Lung (tissue), 12 donors: ENCODE results near the gene DSG4. TPM values are rescaled to one million over a fixed set of nuclear protein-coding genes. Genes with fewer than 3 reads are reported as not detected.

ENCODE experiments used
- ATAC-seq: fragments of 200-7000 bp; cut with Tn5 transposase; one replicate; pipeline ENCODE4 v1.9.1; 2020; ENCODE audit warnings: moderate number of reproducible peaks; ENCODE audit not compliant: insufficient read depth, low FRiP score
- DNase-seq, 3 donors: peaks; one replicate each; pipeline ENCODE4 v3.0.0-alpha.2; 2013 to 2017
- H3K27ac ChIP-seq, 2 donors: one replicate each; pipeline ENCODE4 v1.5.1; 2013; ENCODE audit warnings: mild to moderate bottlenecking in 2 of 2, moderate library complexity in 2 of 2, control low read depth in 1 of 2, inconsistent platforms in 1 of 2, low read depth in 1 of 2, low read length in 1 of 2
- H3K27me3 ChIP-seq, 3 donors: one replicate each; pipeline ENCODE4 v1.5.1; 2013; ENCODE audit warnings: low read length in 2 of 3; ENCODE audit not compliant: control insufficient read depth in 3 of 3, insufficient read depth in 3 of 3
- H3K36me3 ChIP-seq, 4 donors: one replicate each; pipeline ENCODE4 v1.5.1; 2013; ENCODE audit warnings: low read length in 4 of 4, mild to moderate bottlenecking in 1 of 4, moderate library complexity in 1 of 4; ENCODE audit not compliant: control insufficient read depth in 4 of 4, insufficient read depth in 4 of 4
- H3K4me1 ChIP-seq, 5 donors: one replicate each; pipeline ENCODE4 v1.5.1; 2013; ENCODE audit warnings: low read length in 5 of 5, mild to moderate bottlenecking in 2 of 5, moderate library complexity in 1 of 5; ENCODE audit not compliant: control insufficient read depth in 5 of 5, insufficient read depth in 5 of 5
- H3K4me3 ChIP-seq: one replicate; pipeline ENCODE4 v1.5.1; 2013; ENCODE audit warnings: mild to moderate bottlenecking, control low read depth, moderate library complexity
- H3K9ac ChIP-seq, 2 donors: one replicate each; pipeline ENCODE4 v1.5.1; 2013; ENCODE audit warnings: low read length in 2 of 2, control low read depth in 1 of 2; ENCODE audit not compliant: insufficient read depth in 1 of 2
- H3K9me3 ChIP-seq, 4 donors: one replicate each; pipeline ENCODE4 v1.5.1; 2013; ENCODE audit warnings: low read length in 3 of 4, mild to moderate bottlenecking in 1 of 4, moderate library complexity in 1 of 4; ENCODE audit not compliant: control insufficient read depth in 4 of 4, insufficient read depth in 3 of 4
- CTCF ChIP-seq: IDR thresholded peaks from 2 replicates; pipeline ENCODE4 v1.5.1; 2012; ENCODE audit warnings: mild to moderate bottlenecking; ENCODE audit errors: control extremely low read depth, extremely low read depth
- WGBS, 2 donors: extraction: QIAGEN DNeasy Blood & Tissue Kit; methylation state at CpG; one replicate each; pipeline ENCODE4 v1.1.7; 2013; 5-methylcytosine and 5-hydroxymethylcytosine counted together
- polyA plus RNA-seq, 2 donors: library from polyadenylated mRNA; stranded (reverse); fragments of 200-250 nt; gene quantifications; one replicate each; pipeline ENCODE4 v1.2.1, GENCODE V29; 2013
- total RNA-seq, 2 donors: library from RNA; depleted of rRNA in 1 of 2; stranded (reverse); fragments of >200 nt in 1 of 2; gene quantifications; one replicate each; pipeline ENCODE4 v1.2.1, GENCODE V29; 2014 to 2021
- donor health status: control.
- donor health status: control.
- donor health status: Bipolar disorder and iron deficiency.
- donor health status: healthy.
- donor health status: DM: yes; HTN: yes; CAD: no.

DSG4 gene
- total and polyA plus RNA-seq, 4 donors = not detected

GRCh38 chr18:31439807-31440325 lies 63.3 kb downstream of the DSG4 start:
- TF ChIP-seq CTCF = no peak
- WGBS, 2 donors = 55 to 56% methylated on average over 6 of the region's 6 CpGs
- H3K9ac ChIP-seq = no peak overlapping the region
- no peaks in the 10 kb centered on the region for H3K27me3 ChIP-seq
- DNase-seq (no peak), ATAC-seq (no peak)
- no peak overlapping the region for H3K27ac ChIP-seq
- peaks cover 0 to 2% (median 0%) of the 10 kb centered on the region in 4 donors for H3K9me3 ChIP-seq
- H3K36me3 ChIP-seq = no peaks in the 10 kb centered on the region
- no peaks in the 10 kb centered on the region for H3K4me1 ChIP-seq
- no peak overlapping the region for H3K4me3 ChIP-seq

GRCh38 chr18:31440787-31441186 lies 64.2 kb downstream of the DSG4 start:
- ATAC-seq = no peak
- TF ChIP-seq CTCF = no peak
- Histone ChIP-seq H3K4me1 (no peaks in the 10 kb centered on the region), H3K4me3 (no peak overlapping the region), H3K9me3 (no peaks in the 10 kb centered on the region), H3K27ac (no peak overlapping the region), H3K9ac (no peak overlapping the region), H3K27me3 (no peaks in the 10 kb centered on the region), H3K36me3 (no peaks in the 10 kb centered on the region)
- DNase-seq = no peak
- WGBS, 2 donors = 91 to 93% methylated on average over 6 of the region's 6 CpGs

GRCh38 chr18:31441493-31441892 lies 64.9 kb downstream of the DSG4 start:
- H3K9ac ChIP-seq = no peak overlapping the region
- WGBS, 2 donors = 92 to 93% methylated on average over 4 of the region's 4 CpGs
- no peak for TF ChIP-seq CTCF
- H3K4me1 ChIP-seq = no peaks in the 10 kb centered on the region
- DNase-seq (no peak), ATAC-seq (no peak)
- H3K36me3 ChIP-seq = no peaks in the 10 kb centered on the region
- no peak overlapping the region for H3K4me3 ChIP-seq
- no peak overlapping the region for H3K27ac ChIP-seq
- no peaks in the 10 kb centered on the region for H3K27me3 ChIP-seq
- no peaks in the 10 kb centered on the region for H3K9me3 ChIP-seq

- no peak for DNase-seq
- Histone ChIP-seq H3K9me3 (no peaks in the 10 kb centered on the region), H3K4me3 (no peak overlapping the region), H3K4me1 (no peaks in the 10 kb centered on the region), H3K27me3 (no peaks in the 10 kb centered on the region), H3K36me3 (no peaks in the 10 kb centered on the region), H3K9ac (no peak overlapping the region), H3K27ac (no peak overlapping the region)
- 74 to 90% methylated on average over 2 of the region's 2 CpGs for WGBS, 2 donors
- no peak for TF ChIP-seq CTCF
- ATAC-seq = no peak
Observed at GRCh38 chr18:31444142-31444541, 67.6 kb downstream of the DSG4 start.
